RWPE2 (cell line): ENCODE data around the gene DNAL4.

ENCODE experiments used
- ATAC-seq: fragments of 200-7000 bp; cut with Tn5 transposase; 3 replicates; pipeline ENCODE4 v1.9.1; 2021; ENCODE audit warnings: low read depth
- DNase-seq: peaks from one replicate; pipeline ENCODE4 v3.0.0-alpha.2; 2020; ENCODE audit warnings: low spot score
- H3K27ac ChIP-seq: fragments of 450-650 bp; 2 replicates; pipeline ENCODE4 v1.5.1; 2017; ENCODE audit warnings: mild to moderate bottlenecking; ENCODE audit not compliant: poor library complexity, severe bottlenecking
- H3K27me3 ChIP-seq: fragments of 250-450 bp; sonication (Bioruptor Pico); 2 replicates; pipeline ENCODE4 v1.5.1; 2021; ENCODE audit warnings: mild to moderate bottlenecking, moderate library complexity; ENCODE audit not compliant: insufficient read depth, poor library complexity, severe bottlenecking
- H3K36me3 ChIP-seq: fragments of 250-450 bp; sonication (Bioruptor Pico); 2 replicates; pipeline ENCODE4 v1.5.1; 2020; ENCODE audit warnings: low read depth, mild to moderate bottlenecking, moderate library complexity
- H3K4me1 ChIP-seq: fragments of 250-450 bp; sonication (Bioruptor Pico); 2 replicates; pipeline ENCODE4 v1.5.1; 2021; ENCODE audit warnings: mild to moderate bottlenecking, moderate library complexity; ENCODE audit not compliant: insufficient read depth, poor library complexity, severe bottlenecking
- H3K4me3 ChIP-seq: fragments of 250-450 bp; sonication (Bioruptor Pico); 2 replicates; pipeline ENCODE4 v1.5.1; 2021; ENCODE audit warnings: mild to moderate bottlenecking, moderate library complexity; ENCODE audit not compliant: severe bottlenecking
- H3K9me3 ChIP-seq: fragments of 250-450 bp; sonication (Bioruptor Pico); 2 replicates; pipeline ENCODE4 v1.5.1; 2021; ENCODE audit warnings: mild to moderate bottlenecking, moderate library complexity; ENCODE audit not compliant: severe bottlenecking
- TF ChIP-seq, protein P1 (sequence below): fragments of 450-650 bp; IDR thresholded peaks from one replicate; pipeline ENCODE4 v1.5.1; 2017; ENCODE audit warnings: mild to moderate bottlenecking, moderate library complexity; ENCODE audit not compliant: poor library complexity, severe bottlenecking

DNAL4 gene

DNA sequence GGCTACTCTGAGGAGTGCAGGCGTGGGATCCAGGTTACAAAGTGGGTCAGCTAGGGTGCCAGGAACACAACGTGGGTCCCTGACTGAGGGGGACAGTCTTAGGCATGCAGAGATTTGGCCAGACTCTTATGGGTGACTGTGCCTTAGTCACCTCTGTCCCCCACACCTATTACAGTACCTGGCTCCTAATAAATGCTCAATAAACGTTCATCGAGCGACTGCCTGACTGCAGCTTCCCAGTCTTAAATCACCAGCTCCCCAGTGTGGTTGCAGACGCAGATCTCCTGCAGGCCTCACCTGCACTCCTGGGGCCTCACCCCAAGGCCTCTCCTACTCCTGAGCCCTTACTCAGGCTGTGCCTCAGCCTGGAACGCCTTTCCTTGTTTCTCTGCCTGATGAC, 34.9 kb downstream of the DNAL4 start:
- TF ChIP-seq, protein P1, sequence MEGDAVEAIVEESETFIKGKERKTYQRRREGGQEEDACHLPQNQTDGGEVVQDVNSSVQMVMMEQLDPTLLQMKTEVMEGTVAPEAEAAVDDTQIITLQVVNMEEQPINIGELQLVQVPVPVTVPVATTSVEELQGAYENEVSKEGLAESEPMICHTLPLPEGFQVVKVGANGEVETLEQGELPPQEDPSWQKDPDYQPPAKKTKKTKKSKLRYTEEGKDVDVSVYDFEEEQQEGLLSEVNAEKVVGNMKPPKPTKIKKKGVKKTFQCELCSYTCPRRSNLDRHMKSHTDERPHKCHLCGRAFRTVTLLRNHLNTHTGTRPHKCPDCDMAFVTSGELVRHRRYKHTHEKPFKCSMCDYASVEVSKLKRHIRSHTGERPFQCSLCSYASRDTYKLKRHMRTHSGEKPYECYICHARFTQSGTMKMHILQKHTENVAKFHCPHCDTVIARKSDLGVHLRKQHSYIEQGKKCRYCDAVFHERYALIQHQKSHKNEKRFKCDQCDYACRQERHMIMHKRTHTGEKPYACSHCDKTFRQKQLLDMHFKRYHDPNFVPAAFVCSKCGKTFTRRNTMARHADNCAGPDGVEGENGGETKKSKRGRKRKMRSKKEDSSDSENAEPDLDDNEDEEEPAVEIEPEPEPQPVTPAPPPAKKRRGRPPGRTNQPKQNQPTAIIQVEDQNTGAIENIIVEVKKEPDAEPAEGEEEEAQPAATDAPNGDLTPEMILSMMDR: no peak
- DNase-seq (no peak), ATAC-seq (no peak)
- H3K4me1 ChIP-seq: peaks cover 15% of the 10 kb centered on the region
- H3K9me3 ChIP-seq: no peaks in the 10 kb centered on the region
- H3K27ac ChIP-seq: no peak overlapping the region
- H3K4me3 ChIP-seq: no peak overlapping the region
- no peaks in the 10 kb centered on the region for H3K27me3 ChIP-seq
- peaks cover 2% of the 10 kb centered on the region; the same call in 1 of the 2 replicates for H3K36me3 ChIP-seq

DNA sequence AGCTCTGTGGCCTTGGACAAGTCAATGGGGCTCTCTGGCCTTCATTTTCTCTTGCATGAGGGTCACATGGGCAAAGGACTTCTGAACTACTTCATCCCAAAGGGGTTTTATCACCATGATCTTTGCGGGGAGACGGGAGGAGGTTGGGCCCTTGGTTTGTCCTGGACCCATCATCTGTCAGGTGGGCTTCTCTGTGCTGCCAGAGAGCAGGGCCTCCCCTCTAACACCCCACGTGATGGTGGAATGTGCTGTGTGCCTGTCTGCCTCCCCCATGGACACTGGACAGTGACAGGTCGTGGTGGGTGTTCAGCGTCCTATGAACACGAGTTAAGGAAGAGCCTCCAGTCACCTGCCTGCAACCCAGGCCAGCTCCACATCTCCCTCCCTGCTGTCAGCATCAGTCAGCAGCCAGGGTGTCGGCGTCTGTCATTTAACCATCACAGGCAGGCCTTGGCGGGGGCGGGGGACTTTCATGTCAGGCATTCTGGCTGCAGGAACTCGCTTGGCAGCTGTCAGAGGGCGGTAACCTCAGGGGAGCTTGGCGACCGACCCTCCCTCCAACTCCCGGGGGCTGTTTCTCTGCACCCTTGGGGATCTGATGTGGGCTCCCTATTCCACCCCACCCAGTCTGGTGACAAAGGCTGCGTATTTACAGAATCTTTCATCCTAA, 35.5 kb downstream of the DNAL4 start:
- no peak for DNase-seq
- H3K4me1 ChIP-seq: peaks cover 14% of the 10 kb centered on the region
- peaks cover 8% of the 10 kb centered on the region; the same call in 1 of the 2 replicates for H3K36me3 ChIP-seq

DNA sequence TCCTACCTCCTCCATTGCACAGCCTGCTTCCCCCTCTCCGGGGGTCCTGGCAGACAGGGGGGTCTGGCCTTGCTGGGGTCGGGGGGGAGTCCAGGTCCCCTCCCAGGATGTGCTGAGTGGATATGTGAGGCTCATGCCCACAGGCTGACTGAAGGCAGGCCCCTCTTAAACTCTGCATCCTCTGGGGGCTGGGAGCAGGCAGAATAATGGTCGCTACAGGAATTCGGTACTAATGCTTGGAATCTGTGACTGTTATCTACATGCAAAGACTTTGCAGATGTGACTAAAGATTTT, 36.5 kb downstream of the DNAL4 start:
- ATAC-seq (no peak), DNase-seq (no peak)
- Histone ChIP-seq H3K27ac (no peak overlapping the region), H3K9me3 (no peaks in the 10 kb centered on the region), H3K4me3 (no peak overlapping the region), H3K4me1 (peaks cover 14% of the 10 kb centered on the region), H3K27me3 (no peaks in the 10 kb centered on the region), H3K36me3 (peaks cover 17% of the 10 kb centered on the region)
- TF ChIP-seq, protein P1: no peak

More for the DNA sequence above, 35.5 kb downstream of the DNAL4 start:
- H3K4me3 ChIP-seq: no peak overlapping the region
- TF ChIP-seq, protein P1: no peak
- ATAC-seq: no peak
- H3K27ac ChIP-seq: no peak overlapping the region
- no peaks in the 10 kb centered on the region for H3K27me3 ChIP-seq
- no peaks in the 10 kb centered on the region for H3K9me3 ChIP-seq

DNA sequence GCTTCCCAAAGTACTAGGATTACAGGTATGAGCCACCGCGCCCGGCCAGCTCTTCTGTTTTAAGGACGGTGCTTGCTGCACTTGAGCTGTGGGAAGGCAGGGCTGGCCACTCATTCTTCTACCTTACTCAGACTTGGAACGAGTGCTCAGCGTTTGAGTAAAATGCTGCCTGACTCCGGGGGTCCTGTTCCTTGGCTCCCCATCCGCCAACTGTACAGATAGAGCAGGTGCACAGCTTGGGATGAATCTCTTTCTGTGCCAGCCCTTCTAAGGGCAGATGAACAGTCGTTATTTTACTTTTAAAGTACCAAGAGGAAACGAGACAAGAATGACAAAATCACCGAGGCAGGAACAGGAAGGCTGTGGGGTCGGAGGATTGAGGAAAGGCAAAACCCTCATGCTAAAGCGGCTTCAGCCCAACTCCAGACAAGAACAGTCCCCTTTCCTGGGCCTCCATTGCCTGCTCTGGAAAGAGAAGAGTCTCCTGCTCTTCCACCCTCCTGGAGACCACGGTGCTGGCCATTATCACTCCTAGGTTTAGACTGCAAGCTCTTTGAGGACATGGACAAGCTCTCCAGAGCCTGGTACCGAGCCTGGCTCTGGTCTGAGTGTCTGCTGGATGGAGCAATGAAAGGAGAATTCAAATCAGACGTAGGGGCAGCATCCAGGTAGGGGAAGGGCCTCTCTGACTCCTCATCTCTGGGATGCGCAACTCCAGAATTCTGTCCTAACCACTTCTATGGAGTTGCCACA, 37.1 kb downstream of the DNAL4 start:
- TF ChIP-seq, protein P1: no peak
- DNase-seq (no peak), ATAC-seq (no peak)
- H3K4me3 ChIP-seq: peak overlapping the region; percentile 77
- no peaks in the 10 kb centered on the region for H3K9me3 ChIP-seq
- H3K27ac ChIP-seq: peak overlapping the region; percentile 90
- H3K4me1 ChIP-seq: peaks cover 14% of the 10 kb centered on the region
- no peaks in the 10 kb centered on the region for H3K27me3 ChIP-seq
- H3K36me3 ChIP-seq: peaks cover 22% of the 10 kb centered on the region

DNA sequence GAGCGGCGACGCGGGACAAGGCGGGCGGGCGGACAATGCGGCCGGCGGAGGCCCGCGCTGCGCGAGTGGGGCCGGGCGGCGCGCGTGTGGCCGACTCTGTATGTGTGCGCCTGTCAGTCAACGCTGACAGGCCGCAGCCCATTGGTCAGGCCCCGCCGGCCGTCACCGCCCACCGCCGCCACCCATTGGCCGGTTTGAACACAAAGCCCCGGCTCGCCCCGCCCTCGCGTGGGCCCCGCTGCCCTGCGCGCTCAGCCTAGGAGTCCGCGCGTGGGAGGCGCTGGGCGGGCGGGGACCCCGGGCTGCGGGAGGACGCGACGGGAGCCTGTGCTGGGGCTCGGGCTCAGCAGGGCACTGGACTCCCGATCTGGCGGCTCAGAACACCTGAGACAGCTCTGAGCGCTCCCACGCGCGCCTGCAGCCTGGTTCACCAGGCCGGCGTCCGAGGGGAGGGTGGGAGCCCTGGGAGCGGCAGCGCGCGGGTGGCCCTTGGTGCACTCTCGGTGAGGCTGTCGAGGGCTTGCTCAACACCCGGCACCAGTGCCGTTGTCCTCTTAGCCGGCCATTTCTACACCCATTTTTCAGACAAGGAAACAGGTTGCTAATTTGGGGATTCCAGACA, 37.9 kb downstream of the DNAL4 start, which contains the start of gene SUN2:
TSS of gene SUN2 (minus strand) at position 88 of the 622 bp plus-strand sequence. CDS start 3,370 bp downstream, outside the sequence.
- H3K4me3 ChIP-seq: peak within 1 kb of the TSS; percentile 77
- peak; percentile 77 for ATAC-seq
- peaks cover 31% of the 10 kb centered on the region for H3K36me3 ChIP-seq
- peaks cover 14% of the 10 kb centered on the region for H3K4me1 ChIP-seq
- H3K27ac ChIP-seq: peak within 1 kb of the TSS; percentile 90
- H3K27me3 ChIP-seq: no peaks in the 10 kb centered on the region
- TF ChIP-seq, protein P1: no peak
- no peaks in the 10 kb centered on the region for H3K9me3 ChIP-seq
- DNase-seq: peak; percentile 81
